T-helper 9 cell (primary cell): ENCODE results near the gene CREBRF.

Source experiments
- DNase-seq: peaks from one replicate; pipeline ENCODE4 v3.0.0-alpha.2; 2020

The CREBRF gene

DNA sequence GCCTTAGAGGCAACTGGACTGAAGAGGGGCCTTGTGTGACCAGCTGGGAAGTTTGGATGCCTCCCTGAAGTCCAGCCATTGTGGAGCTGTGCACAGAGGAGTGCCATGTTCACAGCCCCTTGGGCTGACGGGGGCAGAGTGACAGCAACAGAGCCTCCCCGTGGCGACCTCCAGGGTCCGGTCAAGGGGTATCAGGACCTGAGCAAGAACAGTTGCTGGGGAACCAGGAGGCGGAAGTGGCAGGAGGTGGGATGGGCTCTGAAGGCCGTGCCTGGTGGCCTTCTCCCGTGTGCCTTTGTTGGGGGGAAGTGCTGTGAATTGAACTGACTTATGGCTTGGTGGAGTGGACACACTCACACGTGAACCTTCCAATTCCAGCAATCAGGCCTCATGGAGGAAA is 102.2 kb downstream of the CREBRF start:
- DNase-seq = no peak

DNA sequence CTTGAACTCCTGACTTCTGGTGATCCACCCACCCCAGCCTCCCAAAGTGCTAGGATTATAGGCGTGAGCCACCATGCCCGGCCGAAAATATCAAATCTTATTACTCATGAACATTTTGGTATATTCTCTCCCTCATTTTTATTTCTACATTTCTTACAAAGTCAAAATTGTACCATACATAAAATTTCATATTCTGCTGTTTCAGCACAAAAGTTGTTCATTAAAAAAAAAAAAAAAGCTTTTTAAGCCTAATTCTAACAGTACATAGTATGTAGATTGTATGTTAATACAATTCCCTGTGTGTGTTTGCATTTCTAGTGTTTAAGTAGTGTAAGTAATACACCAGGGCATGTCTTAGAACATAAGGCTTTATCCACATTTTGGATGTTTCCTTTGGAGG is 103.1 kb downstream of the CREBRF start:
- DNase-seq = no peak

DNA sequence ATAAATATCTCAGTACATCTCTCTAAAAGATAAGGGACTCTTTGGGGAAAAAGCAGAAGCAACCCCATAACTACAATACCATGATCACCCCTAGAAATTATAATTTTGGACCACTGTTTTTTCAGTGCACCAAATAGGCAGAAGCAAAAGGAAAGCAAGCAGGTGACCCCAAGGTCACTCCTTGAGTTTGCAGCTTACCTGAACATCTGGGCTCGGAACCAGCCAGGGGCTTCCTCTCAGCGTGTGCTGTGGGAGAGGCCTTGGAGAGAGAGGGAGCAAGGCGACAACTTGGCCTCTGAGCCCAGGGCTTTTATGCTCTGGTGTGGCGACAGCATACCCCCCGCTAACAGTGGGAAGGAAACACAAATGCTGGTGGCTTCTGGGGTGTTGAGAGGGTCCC is 105.0 kb downstream of the CREBRF start:
- DNase-seq = no peak

DNA sequence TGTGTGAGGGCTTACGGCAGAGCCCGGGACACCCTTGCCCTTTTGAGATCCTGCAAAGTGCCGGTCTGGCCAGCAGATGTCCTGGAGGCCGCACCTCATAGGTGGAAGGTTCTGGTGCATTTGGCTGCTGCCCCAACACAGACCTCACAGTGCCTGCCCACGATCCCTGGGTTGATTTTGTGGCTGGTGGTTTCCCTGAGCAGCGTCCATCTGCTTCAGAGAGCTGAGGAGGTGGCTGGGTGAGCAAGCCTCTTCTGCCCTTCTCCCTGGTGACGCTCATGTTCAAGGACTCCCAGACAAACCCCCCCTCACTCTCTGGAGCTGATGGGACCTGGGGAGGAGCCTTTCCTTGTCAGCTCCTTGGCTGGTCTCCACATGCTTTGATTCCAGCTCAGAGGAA is 107.1 kb downstream of the CREBRF start:
- no peak for DNase-seq

DNA sequence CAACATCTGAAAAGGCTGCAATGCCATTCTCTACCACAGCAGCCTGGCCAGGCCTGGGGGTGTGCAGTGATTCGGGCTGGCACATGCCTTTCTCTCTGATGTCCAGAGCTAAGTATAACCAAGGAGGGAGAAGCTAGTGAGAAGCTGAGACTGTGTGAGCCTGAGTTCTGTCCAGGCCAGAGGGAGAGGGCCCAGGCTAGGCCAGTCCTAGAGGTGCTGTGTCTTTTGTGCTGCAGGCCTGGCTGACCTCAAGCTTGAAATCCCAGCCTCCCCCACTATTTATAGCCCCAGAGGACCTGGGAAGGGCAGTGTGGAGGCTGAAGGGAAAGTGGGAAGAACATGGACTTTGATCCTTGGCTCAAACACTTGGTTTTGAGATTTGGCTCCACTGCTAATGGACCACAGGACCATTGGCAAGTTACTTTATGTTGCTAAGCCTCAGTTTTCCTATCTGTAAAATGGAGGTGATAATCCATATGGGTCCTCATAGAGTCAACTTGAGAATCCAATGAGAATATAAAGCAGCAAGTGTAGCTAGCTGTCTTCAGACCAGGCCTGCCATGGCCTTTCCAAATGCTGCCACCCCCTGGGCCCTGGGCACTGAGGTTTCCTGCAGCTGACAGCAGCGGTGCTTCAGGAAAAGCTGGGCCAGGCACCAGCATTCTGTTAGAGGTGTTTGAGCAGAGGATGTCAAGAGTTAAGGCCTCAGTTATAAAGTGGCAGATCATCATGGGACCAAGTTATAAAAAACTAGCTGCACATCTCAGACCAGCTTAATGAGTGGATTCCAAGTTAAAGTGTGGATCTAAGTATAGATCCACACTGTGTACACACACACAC is 109.2 kb downstream of the CREBRF start:
- DNase-seq = no peak

DNA sequence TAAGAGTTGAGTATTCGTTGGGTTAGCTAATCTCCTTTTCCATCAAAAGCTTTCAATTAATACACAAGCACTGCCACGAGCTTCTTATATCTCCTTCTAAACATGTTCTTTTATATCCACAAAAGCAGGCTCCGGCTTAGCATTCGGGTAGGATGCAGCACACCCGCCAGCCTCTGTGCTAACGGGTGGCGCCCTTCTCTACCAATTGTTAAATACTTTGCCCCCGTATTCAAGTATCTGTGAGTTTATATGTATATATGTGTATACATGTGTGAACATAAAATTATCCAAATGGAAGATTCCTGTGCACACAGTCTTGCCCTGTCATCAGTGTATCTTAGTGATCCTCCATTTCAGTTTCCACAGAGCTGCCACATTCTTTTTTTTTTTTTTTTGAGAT is 116.0 kb downstream of the CREBRF start:
- DNase-seq = no peak

DNA sequence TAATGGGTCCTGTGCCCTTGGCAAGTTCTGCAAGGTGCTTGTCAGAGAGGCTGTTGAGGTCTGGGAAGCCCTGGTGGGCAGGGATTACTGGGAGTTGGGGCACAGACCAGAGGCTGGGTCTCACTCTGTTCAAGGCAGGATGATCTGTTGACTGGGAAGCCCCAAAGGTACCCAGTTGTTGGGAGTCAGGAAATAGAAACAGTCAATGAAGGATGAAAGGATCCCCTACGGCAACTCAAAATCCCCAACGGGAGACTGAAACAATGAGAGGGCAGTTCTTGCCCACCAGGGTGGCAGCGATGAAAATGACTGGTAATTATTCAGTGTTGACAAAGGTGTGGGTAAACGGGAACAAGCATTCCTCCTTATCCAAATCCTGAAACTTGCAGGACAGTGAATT is 119.4 kb downstream of the CREBRF start:
- DNase-seq = no peak

DNA sequence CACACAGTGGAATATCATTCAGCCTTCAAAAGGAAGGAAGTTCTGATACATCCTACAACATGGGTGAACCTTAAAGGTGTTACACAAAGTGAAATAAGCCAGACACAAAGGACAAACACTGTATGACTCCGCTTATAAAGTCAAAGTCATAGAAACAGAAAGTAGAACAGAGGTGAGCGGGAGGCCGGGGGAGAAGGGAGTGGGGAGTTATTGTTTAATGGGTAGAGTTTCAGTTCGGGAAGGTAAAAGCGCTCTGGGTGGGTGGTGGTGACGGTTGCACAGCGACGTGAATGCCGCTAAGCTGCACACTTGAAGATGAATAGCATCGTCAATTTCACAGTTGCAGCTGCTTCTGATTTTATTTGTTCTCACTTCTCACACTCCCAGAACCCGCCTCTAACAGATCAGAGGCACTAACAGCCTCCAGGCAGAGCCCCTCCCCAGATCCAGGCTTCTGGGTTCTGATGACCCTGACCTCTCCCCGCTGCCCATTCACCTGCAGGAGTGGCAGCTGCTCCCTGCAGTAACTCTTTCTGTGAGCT is 122.3 kb downstream of the CREBRF start:
- DNase-seq = no peak

DNA sequence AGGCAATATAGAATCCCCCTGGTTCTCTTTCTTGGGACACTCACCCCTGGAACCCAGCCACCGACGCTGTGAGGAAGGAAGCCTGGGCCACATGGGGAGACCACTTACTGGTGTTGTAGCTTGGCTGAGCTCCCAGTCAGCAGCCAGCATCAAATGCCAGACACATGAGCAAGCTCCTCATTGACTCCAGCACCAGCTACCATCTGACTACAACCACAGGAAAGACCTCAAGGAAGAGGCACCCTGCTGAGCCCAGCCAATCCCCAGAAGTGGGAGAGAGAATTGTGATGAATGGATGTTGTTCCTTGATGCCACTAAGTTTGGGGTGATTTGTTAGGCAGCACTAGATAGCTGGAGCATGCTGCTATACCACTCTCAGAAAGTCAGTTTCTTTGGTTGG is 124.2 kb downstream of the CREBRF start:
- DNase-seq = no peak

DNA sequence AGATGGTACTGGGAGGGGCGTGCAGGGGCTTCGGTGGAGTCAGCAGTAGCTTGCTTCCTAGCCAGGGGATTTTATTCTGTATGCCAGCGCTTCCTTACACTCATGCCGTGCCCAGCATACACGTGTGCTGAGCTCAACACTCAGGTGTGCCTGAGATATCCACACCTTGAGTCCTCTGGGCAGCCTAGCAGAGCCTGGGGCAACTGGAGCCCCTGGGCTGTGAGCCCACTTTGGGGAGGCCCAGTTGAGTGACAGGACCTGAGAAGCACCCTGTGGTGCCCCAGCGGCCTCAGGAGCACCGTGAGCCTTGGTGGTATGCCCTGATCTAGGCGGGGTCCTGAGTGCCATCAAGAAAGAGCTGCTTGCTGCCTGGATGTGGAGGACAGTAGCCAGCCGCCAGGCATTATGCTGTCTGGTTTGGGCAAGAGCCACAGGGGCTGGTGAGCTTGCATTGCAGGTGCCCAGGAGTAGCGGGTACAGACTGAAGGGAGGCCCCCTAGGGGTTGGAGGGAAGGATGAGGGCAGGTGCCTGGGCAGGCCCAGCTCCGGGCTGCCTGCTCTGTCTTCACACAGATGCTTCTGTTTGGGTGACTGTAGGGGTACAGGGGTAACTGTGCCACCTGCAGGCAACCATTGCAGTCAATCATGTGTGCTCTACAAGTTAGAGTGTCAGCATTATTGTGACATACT is 131.0 kb downstream of the CREBRF start:
- DNase-seq = no peak

DNA sequence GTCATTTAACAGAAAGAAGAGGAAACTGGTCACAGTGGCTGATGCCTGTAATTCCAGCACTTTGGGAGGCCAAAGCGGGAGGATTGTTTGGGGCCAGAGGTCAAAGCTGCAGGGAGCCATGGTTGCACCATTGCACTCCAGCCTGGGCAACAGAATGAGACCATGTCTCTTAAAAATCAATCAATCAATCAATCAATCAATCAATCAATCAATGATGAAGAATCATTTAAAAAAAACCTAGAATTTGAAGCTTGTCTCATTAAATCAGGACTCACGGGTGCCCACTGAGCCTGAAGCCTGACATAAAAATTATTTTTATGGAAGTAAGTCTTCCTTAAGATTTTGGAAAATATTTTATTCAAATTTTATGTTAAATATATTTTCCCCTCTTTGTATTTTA is 132.1 kb downstream of the CREBRF start:
- no peak for DNase-seq
